H9 (cell line): Measurements from ENCODE around the gene DCAF11. TPM values are rescaled to one million over a fixed set of nuclear protein-coding genes. Genes with fewer than 3 reads are reported as not detected.

ENCODE experiments used
- DNase-seq: peaks from one replicate; pipeline ENCODE4 v3.0.0-alpha.2; 2017
- H2AFZ ChIP-seq: one replicate; pipeline ENCODE4 v1.6.1; 2013; ENCODE audit warnings: mild to moderate bottlenecking, low read length, control low read depth, moderate library complexity
- H2AK5ac ChIP-seq: 2 replicates; pipeline ENCODE4 v1.6.1; 2013; ENCODE audit warnings: low read length, control low read depth, mixed read lengths; ENCODE audit not compliant: insufficient read length
- H2BK120ac ChIP-seq: one replicate; pipeline ENCODE4 v1.6.1; 2013; ENCODE audit warnings: low read depth, mild to moderate bottlenecking, low read length, control low read depth, inconsistent platforms; ENCODE audit not compliant: poor library complexity, severe bottlenecking
- H2BK12ac ChIP-seq: 2 replicates; pipeline ENCODE4 v1.6.1; 2013; ENCODE audit warnings: low read length, control low read depth, mixed read lengths, low read depth; ENCODE audit not compliant: insufficient read length
- H2BK15ac ChIP-seq: 2 replicates; pipeline ENCODE4 v1.6.1; 2013; ENCODE audit warnings: low read depth, low read length, control low read depth
- H2BK20ac ChIP-seq: one replicate; pipeline ENCODE4 v1.6.1; 2013; ENCODE audit warnings: low read depth, mild to moderate bottlenecking, low read length, control low read depth, inconsistent platforms; ENCODE audit not compliant: poor library complexity, severe bottlenecking
- H2BK5ac ChIP-seq: 2 replicates; pipeline ENCODE4 v1.6.1; 2013; ENCODE audit warnings: low read length, control low read depth, mixed read lengths; ENCODE audit not compliant: insufficient read length
- H3K14ac ChIP-seq: 2 replicates; pipeline ENCODE4 v1.6.1; 2013; ENCODE audit warnings: low read length, control low read depth; ENCODE audit not compliant: insufficient read depth
- H3K18ac ChIP-seq: 2 replicates; pipeline ENCODE4 v1.6.1; 2013; ENCODE audit warnings: low read depth, mild to moderate bottlenecking, mixed read lengths, low read length, control low read depth; ENCODE audit not compliant: insufficient read length
- H3K23ac ChIP-seq: 2 replicates; pipeline ENCODE4 v1.6.1; 2013; ENCODE audit warnings: low read length, control low read depth, mixed read lengths, low read depth; ENCODE audit not compliant: insufficient read length
- H3K23me2 ChIP-seq: 2 replicates; pipeline ENCODE4 v1.6.1; 2013; ENCODE audit warnings: low read depth, mild to moderate bottlenecking, mixed read lengths, low read length, control low read depth; ENCODE audit not compliant: insufficient read length, poor library complexity, severe bottlenecking
- H3K27ac ChIP-seq: 2 replicates; pipeline ENCODE4 v1.5.1; 2013; ENCODE audit warnings: low read length, control low read depth, mixed read lengths, low read depth; ENCODE audit not compliant: insufficient read length
- H3K27me3 ChIP-seq: 2 replicates; pipeline ENCODE4 v1.6.1; 2013; ENCODE audit warnings: low read length, control low read depth, inconsistent platforms; ENCODE audit not compliant: insufficient read depth
- H3K4ac ChIP-seq: 2 replicates; pipeline ENCODE4 v1.6.1; 2013; ENCODE audit warnings: low read depth, mild to moderate bottlenecking, control low read depth, inconsistent platforms, low read length, moderate library complexity
- H3K4me1 ChIP-seq: 2 replicates; pipeline ENCODE4 v1.6.1; 2013; ENCODE audit warnings: low read length, control low read depth, inconsistent platforms; ENCODE audit not compliant: insufficient read depth
- H3K4me2 ChIP-seq: 2 replicates; pipeline ENCODE4 v1.6.1; 2013; ENCODE audit warnings: low read length, control low read depth, mixed read lengths; ENCODE audit not compliant: insufficient read length, insufficient read depth
- H3K56ac ChIP-seq: 2 replicates; pipeline ENCODE4 v1.6.1; 2013; ENCODE audit warnings: low read depth, mild to moderate bottlenecking, mixed read lengths, low read length, control low read depth; ENCODE audit not compliant: insufficient read length
- H3K79me1 ChIP-seq: 2 replicates; pipeline ENCODE4 v1.6.1; 2013; ENCODE audit warnings: low read depth, mild to moderate bottlenecking, moderate library complexity, low read length, control low read depth, inconsistent platforms; ENCODE audit not compliant: insufficient read depth, poor library complexity, severe bottlenecking
- H3K79me2 ChIP-seq: 2 replicates; pipeline ENCODE4 v1.6.1; 2013; ENCODE audit warnings: low read length, control low read depth, inconsistent platforms; ENCODE audit not compliant: insufficient read depth
- H3K9ac ChIP-seq: 2 replicates; pipeline ENCODE4 v1.6.1; 2013; ENCODE audit warnings: low read length, control low read depth, mixed read lengths; ENCODE audit not compliant: insufficient read length; ENCODE audit errors: extremely low read depth
- H3K9me3 ChIP-seq: one replicate; pipeline ENCODE4 v1.6.1; 2013; ENCODE audit warnings: low read depth, low read length, inconsistent platforms; ENCODE audit not compliant: control insufficient read depth
- H3T11ph ChIP-seq: one replicate; pipeline ENCODE4 v1.6.1; 2013; ENCODE audit warnings: mild to moderate bottlenecking, low read length, control low read depth, inconsistent platforms
- H4K20me1 ChIP-seq: one replicate; pipeline ENCODE4 v1.6.1; 2013; ENCODE audit not compliant: control insufficient read depth, insufficient read length, insufficient read depth
- H4K5ac ChIP-seq: 2 replicates; pipeline ENCODE4 v1.6.1; 2013; ENCODE audit warnings: low read depth, mild to moderate bottlenecking, mixed read lengths, low read length, control low read depth; ENCODE audit not compliant: insufficient read length
- H4K8ac ChIP-seq: replicated peaks from 2 replicates; pipeline ENCODE4 v1.6.1; 2013; ENCODE audit warnings: low read length, control low read depth, mixed read lengths, low read depth; ENCODE audit not compliant: insufficient read length
- H4K91ac ChIP-seq: 2 replicates; pipeline ENCODE4 v1.6.1; 2013; ENCODE audit warnings: low read depth, mild to moderate bottlenecking, moderate library complexity, mixed read lengths, low read length, control low read depth; ENCODE audit not compliant: insufficient read length
- H3K27ac Mint-ChIP-seq, 3 experiments: 2 replicates in 2 of 3; 3 replicates in 1 of 3; pipeline ENCODE4 v1.8.0; 2020 to 2021; ENCODE audit warnings: mixed read lengths in 3 of 3, mild to moderate bottlenecking in 1 of 3, moderate library complexity in 1 of 3
- H3K27me3 Mint-ChIP-seq: 2 replicates; pipeline ENCODE4 v1.8.0; 2021; ENCODE audit warnings: low read depth, mild to moderate bottlenecking, moderate library complexity, mixed read lengths
- H3K36me3 Mint-ChIP-seq, 3 experiments: 2 replicates in 2 of 3; 3 replicates in 1 of 3; pipeline ENCODE4 v1.8.0; 2020 to 2021; ENCODE audit warnings: low read depth in 3 of 3, mixed read lengths in 3 of 3; ENCODE audit not compliant: insufficient read depth in 1 of 3
- H3K4me1 Mint-ChIP-seq, 2 experiments: 2 replicates each; pipeline ENCODE4 v1.8.0; 2020; ENCODE audit warnings: mixed read lengths in 2 of 2
- H3K4me3 Mint-ChIP-seq, 2 experiments: 2 replicates in 1 of 2; 3 replicates in 1 of 2; pipeline ENCODE4 v1.8.0; 2020 to 2021; ENCODE audit warnings: mild to moderate bottlenecking in 2 of 2, mixed read lengths in 2 of 2, moderate library complexity in 1 of 2
- H3K9me3 Mint-ChIP-seq, 2 experiments: 2 replicates in 1 of 2; 3 replicates in 1 of 2; pipeline ENCODE4 v1.8.0; 2020; ENCODE audit warnings: mild to moderate bottlenecking in 2 of 2, mixed read lengths in 2 of 2, moderate library complexity in 1 of 2
- CTCF ChIP-seq: fragments of 200-600 bp; sonication (generic); conservative IDR thresholded peaks from 3 replicates; pipeline ENCODE4 v1.8.0; 2021; ENCODE audit warnings: antibody characterized with exemption, mild to moderate bottlenecking
- WGBS: extraction: QIAGEN DNeasy Blood & Tissue Kit; methylation state at CpG from one replicate; pipeline ENCODE4 v1.1.7; 2013; ENCODE audit warnings: missing lambda C conversion rate, low lambda C conversion rate, mixed read lengths; ENCODE audit not compliant: insufficient read length; ENCODE audit errors: extremely low coverage; 5-methylcytosine and 5-hydroxymethylcytosine counted together
- total RNA-seq: library from RNA; stranded (reverse); gene quantifications from 2 replicates; pipeline ENCODE4 v1.2.1, GENCODE V29; 2021

Gene DCAF11
- total RNA-seq, 1 experiment from 2014 or later = 73.4 TPM

- Histone ChIP-seq H3K79me1 (no peaks in the 10 kb centered on the region), H2BK120ac (no peak overlapping the region), H3K14ac (peak overlapping the region; percentile 84; the same call in 1 of the 2 replicates), H4K8ac (no peak overlapping the region), H2BK12ac (no peak overlapping the region), H2AK5ac (no peak overlapping the region), H3K23me2 (peaks cover 6% of the 10 kb centered on the region), H3K27me3 (no peaks in the 10 kb centered on the region), H3K56ac (no peak overlapping the region), H3K4me2 (peak overlapping the region; percentile 85), H3T11ph (no peak overlapping the region), H3K79me2 (no peaks in the 10 kb centered on the region; the same call in 1 of the 2 replicates), H3K4me1 (no peaks in the 10 kb centered on the region; the same call in 1 of the 2 replicates), H2BK20ac (no peak overlapping the region), H3K27ac (no peak overlapping the region), H3K9ac (peak overlapping the region; percentile 89), H4K5ac (no peak overlapping the region), H3K9me3 (no peaks in the 10 kb centered on the region), H2AFZ (no peak overlapping the region), H4K20me1 (no peaks in the 10 kb centered on the region), H4K91ac (peak overlapping the region; percentile 39), H2BK5ac (no peak overlapping the region), H3K4ac (no peak overlapping the region), H3K23ac (no peak overlapping the region), H3K18ac (peak overlapping the region; percentile 89), H2BK15ac (no peak overlapping the region)
- H3K4me3 Mint-ChIP-seq = peak overlapping the region; percentile 90 to 93
- no peak for TF ChIP-seq CTCF
- H3K27me3 Mint-ChIP-seq = peaks cover 4% of the 10 kb centered on the region
- peak overlapping the region; percentile 95 to 98 (median 97) for H3K27ac Mint-ChIP-seq
- WGBS = no CpG with 5 or more reads among the region's 14 CpGs
- H3K4me1 Mint-ChIP-seq = peaks cover 21 to 37% of the 10 kb centered on the region in 2 experiments
- peaks cover 0 to 2% of the 10 kb centered on the region in 2 experiments; a peak in 3 of 5 replicates for H3K9me3 Mint-ChIP-seq
- peaks cover 26 to 41% (median 30%) of the 10 kb centered on the region in 3 experiments; a peak in 6 of 7 replicates for H3K36me3 Mint-ChIP-seq
- no peak for DNase-seq
Measured at GRCh38 chr14:24094841-24095270, 19.7 kb upstream of the DCAF11 start.
